Upper lobe of left lung (tissue), 4 donors: ENCODE data around the gene MCM7.
A peak's percentile ranks its signal among the peaks of the same experiment; 100 is the strongest.

Experiments
- CTCF ChIP-seq, 6 experiments: fragments of 450-650 bp in 4 of 6; fragments of 200-600 bp in 2 of 6; sonication (generic) in 2 of 6; IDR thresholded peaks; one replicate each; pipeline ENCODE4 v1.5.1; 2016 to 2019; ENCODE audit warnings: antibody characterized with exemption in 6 of 6
- EP300 ChIP-seq, 4 donors: sonication (generic); formaldehyde crosslinking; IDR thresholded peaks; one replicate each; pipeline ENCODE4 v1.5.1; 2017; ENCODE audit warnings: antibody characterized with exemption in 4 of 4, control low read depth in 2 of 4
- POLR2A ChIP-seq, 4 donors: fragments of 450-650 bp; IDR thresholded peaks; one replicate each; pipeline ENCODE4 v1.5.1; 2016 to 2017; ENCODE audit warnings: antibody characterized with exemption in 4 of 4, mild to moderate bottlenecking in 2 of 4
- POLR2AphosphoS5 ChIP-seq, 2 donors: sonication (generic); formaldehyde crosslinking; IDR thresholded peaks; one replicate each; pipeline ENCODE4 v1.5.1; 2017; ENCODE audit warnings: antibody characterized with exemption in 2 of 2

GRCh38 chr7:100126239-100126930 is 25.2 kb upstream of the MCM7 start:
- TF ChIP-seq EP300 (IDR thresholded peaks at IDR 0.05), result no peak
- no peak for TF ChIP-seq POLR2A (IDR thresholded peaks at IDR 0.05)
- peak in 1 of 6 experiments; percentile 31 for TF ChIP-seq CTCF (IDR thresholded peaks at IDR 0.05)
- no peak for TF ChIP-seq POLR2AphosphoS5 (IDR thresholded peaks at IDR 0.05)
